ENCODE measurements around the gene C10orf53.

DNA sequence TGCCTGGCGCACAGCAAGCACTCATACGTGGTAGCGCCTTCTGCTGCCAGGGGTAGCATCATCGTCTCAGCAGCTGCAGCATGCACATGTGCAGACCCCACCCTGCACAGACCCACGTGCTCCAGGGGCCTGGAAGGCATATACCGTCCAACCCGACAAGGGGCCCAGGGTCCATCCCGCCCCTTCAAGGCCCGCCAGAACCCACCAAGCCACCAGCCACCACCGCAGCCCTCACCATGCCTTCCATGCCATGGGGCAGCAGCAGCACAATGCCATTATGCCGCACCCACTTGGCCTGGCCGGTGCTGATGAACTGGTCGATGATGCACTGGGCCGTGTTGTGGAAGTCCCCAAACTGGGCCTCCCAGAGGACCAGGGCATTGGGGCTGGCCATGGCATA lies 60.0 kb downstream of the C10orf53 start:
- TF ChIP-seq, protein P1, sequence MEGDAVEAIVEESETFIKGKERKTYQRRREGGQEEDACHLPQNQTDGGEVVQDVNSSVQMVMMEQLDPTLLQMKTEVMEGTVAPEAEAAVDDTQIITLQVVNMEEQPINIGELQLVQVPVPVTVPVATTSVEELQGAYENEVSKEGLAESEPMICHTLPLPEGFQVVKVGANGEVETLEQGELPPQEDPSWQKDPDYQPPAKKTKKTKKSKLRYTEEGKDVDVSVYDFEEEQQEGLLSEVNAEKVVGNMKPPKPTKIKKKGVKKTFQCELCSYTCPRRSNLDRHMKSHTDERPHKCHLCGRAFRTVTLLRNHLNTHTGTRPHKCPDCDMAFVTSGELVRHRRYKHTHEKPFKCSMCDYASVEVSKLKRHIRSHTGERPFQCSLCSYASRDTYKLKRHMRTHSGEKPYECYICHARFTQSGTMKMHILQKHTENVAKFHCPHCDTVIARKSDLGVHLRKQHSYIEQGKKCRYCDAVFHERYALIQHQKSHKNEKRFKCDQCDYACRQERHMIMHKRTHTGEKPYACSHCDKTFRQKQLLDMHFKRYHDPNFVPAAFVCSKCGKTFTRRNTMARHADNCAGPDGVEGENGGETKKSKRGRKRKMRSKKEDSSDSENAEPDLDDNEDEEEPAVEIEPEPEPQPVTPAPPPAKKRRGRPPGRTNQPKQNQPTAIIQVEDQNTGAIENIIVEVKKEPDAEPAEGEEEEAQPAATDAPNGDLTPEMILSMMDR (IDR thresholded peaks at IDR 0.05), result no peak
- TF ChIP-seq GABPA (IDR thresholded peaks at IDR 0.05; ENCODE audit: low read depth) (no peak), RAD21 (IDR thresholded peaks at IDR 0.05; ENCODE audit: low read length) (no peak), TAF1 (IDR thresholded peaks at IDR 0.05; ENCODE audit: borderline replicate concordance, low read depth, low read length) (no peak), FOSL2 (IDR thresholded peaks at IDR 0.05; ENCODE audit: borderline replicate concordance, low read depth) (no peak), EP300 (IDR thresholded peaks at IDR 0.05; ENCODE audit: borderline replicate concordance in 1 of 2, low read depth in 1 of 2, low read length in 1 of 2) (no peak), RFX5 (IDR thresholded peaks at IDR 0.05; ENCODE audit: low read length) (no peak), RXRA (IDR thresholded peaks at IDR 0.05; ENCODE audit: borderline replicate concordance, low read depth) (no peak)
- TF ChIP-seq, protein P2, sequence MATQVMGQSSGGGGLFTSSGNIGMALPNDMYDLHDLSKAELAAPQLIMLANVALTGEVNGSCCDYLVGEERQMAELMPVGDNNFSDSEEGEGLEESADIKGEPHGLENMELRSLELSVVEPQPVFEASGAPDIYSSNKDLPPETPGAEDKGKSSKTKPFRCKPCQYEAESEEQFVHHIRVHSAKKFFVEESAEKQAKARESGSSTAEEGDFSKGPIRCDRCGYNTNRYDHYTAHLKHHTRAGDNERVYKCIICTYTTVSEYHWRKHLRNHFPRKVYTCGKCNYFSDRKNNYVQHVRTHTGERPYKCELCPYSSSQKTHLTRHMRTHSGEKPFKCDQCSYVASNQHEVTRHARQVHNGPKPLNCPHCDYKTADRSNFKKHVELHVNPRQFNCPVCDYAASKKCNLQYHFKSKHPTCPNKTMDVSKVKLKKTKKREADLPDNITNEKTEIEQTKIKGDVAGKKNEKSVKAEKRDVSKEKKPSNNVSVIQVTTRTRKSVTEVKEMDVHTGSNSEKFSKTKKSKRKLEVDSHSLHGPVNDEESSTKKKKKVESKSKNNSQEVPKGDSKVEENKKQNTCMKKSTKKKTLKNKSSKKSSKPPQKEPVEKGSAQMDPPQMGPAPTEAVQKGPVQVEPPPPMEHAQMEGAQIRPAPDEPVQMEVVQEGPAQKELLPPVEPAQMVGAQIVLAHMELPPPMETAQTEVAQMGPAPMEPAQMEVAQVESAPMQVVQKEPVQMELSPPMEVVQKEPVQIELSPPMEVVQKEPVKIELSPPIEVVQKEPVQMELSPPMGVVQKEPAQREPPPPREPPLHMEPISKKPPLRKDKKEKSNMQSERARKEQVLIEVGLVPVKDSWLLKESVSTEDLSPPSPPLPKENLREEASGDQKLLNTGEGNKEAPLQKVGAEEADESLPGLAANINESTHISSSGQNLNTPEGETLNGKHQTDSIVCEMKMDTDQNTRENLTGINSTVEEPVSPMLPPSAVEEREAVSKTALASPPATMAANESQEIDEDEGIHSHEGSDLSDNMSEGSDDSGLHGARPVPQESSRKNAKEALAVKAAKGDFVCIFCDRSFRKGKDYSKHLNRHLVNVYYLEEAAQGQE (IDR thresholded peaks at IDR 0.05; ENCODE audit: low read depth, low read length), result no peak
- TF ChIP-seq, protein P3, sequence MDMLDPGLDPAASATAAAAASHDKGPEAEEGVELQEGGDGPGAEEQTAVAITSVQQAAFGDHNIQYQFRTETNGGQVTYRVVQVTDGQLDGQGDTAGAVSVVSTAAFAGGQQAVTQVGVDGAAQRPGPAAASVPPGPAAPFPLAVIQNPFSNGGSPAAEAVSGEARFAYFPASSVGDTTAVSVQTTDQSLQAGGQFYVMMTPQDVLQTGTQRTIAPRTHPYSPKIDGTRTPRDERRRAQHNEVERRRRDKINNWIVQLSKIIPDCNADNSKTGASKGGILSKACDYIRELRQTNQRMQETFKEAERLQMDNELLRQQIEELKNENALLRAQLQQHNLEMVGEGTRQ (IDR thresholded peaks at IDR 0.05; ENCODE audit: borderline replicate concordance, low read depth, low read length), result no peak
